ENCODE data around the gene COX6B2.

GRCh38 chr19:55372316-55373081, 18.0 kb upstream of the COX6B2 start:
- no peak for TF ChIP-seq CTCF (IDR thresholded peaks at IDR 0.05)
- TF ChIP-seq ZFX (IDR thresholded peaks at IDR 0.05; ENCODE audit: borderline replicate concordance), result no peak

Data from 22Rv1 (cell line).